HCT116 (cell line): ENCODE results near the gene TNNT2. TPM values are rescaled to one million over a fixed set of nuclear protein-coding genes. Genes with fewer than 3 reads are reported as not detected.

ENCODE experiments used
- ATAC-seq: fragments of 200-7000 bp; cut with Tn5 transposase; 2 replicates; pipeline ENCODE4 v1.9.1; 2020; ENCODE audit warnings: mild to moderate bottlenecking, moderate library complexity
- BruUV-seq: library from RNA; stranded (reverse); fragments of 400-500 nt; replicated peaks from 2 replicates; lab custom pipeline; 2021; lab: Mats Ljungman, UMichigan
- CTCF ChIA-PET: fragments of 300-600 bp; sonication (Branson Sonifier 250); formaldehyde crosslinking; loops from one replicate; lab custom pipeline; 2021; ENCODE audit warnings: antibody characterized with exemption; lab: Charles Lee
- POLR2A ChIA-PET: fragments of 300-600, 350-600 bp; sonication (Branson Sonifier 250); formaldehyde crosslinking; loops from one replicate; lab custom pipeline; 2021; ENCODE audit warnings: antibody characterized with exemption; lab: Charles Lee
- RAD21 ChIA-PET, 2 experiments: fragments of 300-600 bp; sonication (Branson Sonifier 250); formaldehyde crosslinking; loops; one replicate each; lab custom pipeline; 2023; ENCODE audit warnings: low total read pairs in 2 of 2; ENCODE audit not compliant: uncharacterized antibody in 2 of 2, unreplicated experiment in 2 of 2, low non-redundant PET in 1 of 2; lab: Charles Lee
- DNase-seq: peaks from one replicate; pipeline ENCODE4 v3.0.0-alpha.2; 2010; ENCODE audit warnings: low read depth, low spot score
- H2AFZ ChIP-seq: fragments of 200-600 bp; shearing (Covaris generic), sonication (generic); 2 replicates; pipeline ENCODE4 v1.6.1; 2017; ENCODE audit warnings: low read depth, mixed run types, mixed read lengths, antibody characterized with exemption, low read length; ENCODE audit not compliant: poor library complexity, severe bottlenecking
- H3K27ac ChIP-seq: 2 replicates; pipeline ENCODE4 v1.5.1; 2012; ENCODE audit warnings: low read depth, low read length
- H3K27me3 ChIP-seq: fragments of 200-600 bp; sonication (generic); 2 replicates; pipeline ENCODE4 v1.6.1; 2016; ENCODE audit warnings: mixed run types, low read length, mixed read lengths; ENCODE audit not compliant: insufficient read depth
- H3K36me3 ChIP-seq, 2 experiments: fragments of 200-500 bp in 1 of 2; fragments of 200-600 bp in 1 of 2; sonication (Bioruptor generic) in 1 of 2; sonication (generic) in 1 of 2; 2 replicates each; pipeline versions ENCODE4 v1.5.1 to v1.6.1; 2014 to 2016; ENCODE audit warnings: low read length in 2 of 2, inconsistent platforms in 1 of 2, mixed read lengths in 1 of 2, mixed run types in 1 of 2; ENCODE audit not compliant: insufficient read depth in 2 of 2, control insufficient read depth in 1 of 2
- H3K4me1 ChIP-seq, 2 experiments: fragments of 200-600 bp in 1 of 2; sonication (generic) in 1 of 2; 2 replicates each; pipeline versions ENCODE4 v1.5.1 to v1.6.1; 2012 to 2017; ENCODE audit warnings: low read length in 2 of 2, inconsistent platforms in 1 of 2, mild to moderate bottlenecking in 1 of 2, mixed read lengths in 1 of 2, mixed run types in 1 of 2, moderate library complexity in 1 of 2; ENCODE audit not compliant: insufficient read depth in 2 of 2, control insufficient read depth in 1 of 2
- H3K4me2 ChIP-seq: fragments of 200-600 bp; sonication (generic); 2 replicates; pipeline ENCODE4 v1.6.1; 2017; ENCODE audit warnings: mixed run types, low read length, mixed read lengths
- H3K4me3 ChIP-seq, 2 experiments: fragments of 200-600 bp in 1 of 2; sonication (generic) in 1 of 2; replicated peaks in 1 of 2; 2 replicates each; pipeline ENCODE4 v1.5.1; 2011 to 2016; ENCODE audit warnings: low read length in 2 of 2, control low read depth in 1 of 2, low read depth in 1 of 2, mild to moderate bottlenecking in 1 of 2, mixed read lengths in 1 of 2, mixed run types in 1 of 2
- H3K79me2 ChIP-seq: fragments of 200-600 bp; sonication (generic); 2 replicates; pipeline ENCODE4 v1.6.1; 2017; ENCODE audit warnings: mild to moderate bottlenecking, mixed run types, low read length, moderate library complexity, mixed read lengths; ENCODE audit not compliant: insufficient read depth
- H3K9ac ChIP-seq: fragments of 200-600 bp; sonication (generic); 2 replicates; pipeline ENCODE4 v1.6.1; 2016; ENCODE audit warnings: low read length, mixed read lengths
- H3K9me2 ChIP-seq: fragments of 200-600 bp; sonication (generic), shearing (Covaris generic); 2 replicates; pipeline ENCODE4 v1.6.1; 2017; ENCODE audit warnings: mixed run types, mild to moderate bottlenecking, moderate library complexity; ENCODE audit not compliant: insufficient read depth
- H3K9me3 ChIP-seq, 2 experiments: fragments of 200-500 bp in 1 of 2; fragments of 200-600 bp in 1 of 2; sonication (Bioruptor generic) in 1 of 2; sonication (generic) in 1 of 2; 2 replicates each; pipeline ENCODE4 v1.6.1; 2014 to 2017; ENCODE audit warnings: low read length in 2 of 2, mixed read lengths in 2 of 2, inconsistent platforms in 1 of 2, low read depth in 1 of 2, mild to moderate bottlenecking in 1 of 2, mixed run types in 1 of 2, moderate library complexity in 1 of 2; ENCODE audit not compliant: control insufficient read depth in 1 of 2, insufficient read depth in 1 of 2
- H4K20me1 ChIP-seq: fragments of 200-600 bp; sonication (generic), shearing (Covaris generic); 2 replicates; pipeline ENCODE4 v1.6.1; 2017; ENCODE audit warnings: mixed run types, mild to moderate bottlenecking, moderate library complexity; ENCODE audit not compliant: insufficient read depth
- ATF3 ChIP-seq: IDR thresholded peaks from 2 replicates; pipeline ENCODE4 v1.6.1; 2012
- CBX3 ChIP-seq: IDR thresholded peaks from 2 replicates; pipeline ENCODE4 v1.6.1; 2012; ENCODE audit warnings: low read depth
- EZH2 ChIP-seq: fragments of 200-600 bp; sonication (generic); IDR thresholded peaks from 2 replicates; pipeline ENCODE4 v1.6.1; 2017; ENCODE audit warnings: antibody characterized with exemption, mixed run types
- FOSL1 ChIP-seq: IDR thresholded peaks from 2 replicates; pipeline ENCODE4 v1.6.1; 2012; ENCODE audit warnings: low read depth
- MAX ChIP-seq: IDR thresholded peaks from 2 replicates; pipeline ENCODE4 v1.6.1; 2012
- POLR2A ChIP-seq: IDR thresholded peaks from 2 replicates; pipeline ENCODE4 v1.7.0; 2011; ENCODE audit warnings: borderline replicate concordance; ENCODE audit not compliant: insufficient read depth, insufficient read length; ENCODE audit errors: extremely low read depth
- POLR2AphosphoS5 ChIP-seq: IDR thresholded peaks from 2 replicates; pipeline ENCODE4 v1.6.1; 2011; ENCODE audit warnings: mild to moderate bottlenecking, low read depth, low read length, moderate library complexity
- SP1 ChIP-seq: IDR thresholded peaks from 2 replicates; pipeline ENCODE4 v1.6.1; 2012; ENCODE audit warnings: low read depth
- ZFX ChIP-seq: fragments of 450-650 bp; IDR thresholded peaks from 2 replicates; pipeline ENCODE4 v1.6.1; 2017
- intact Hi-C: fragments of 100-400 bp; cut with micrococcal nuclease; formaldehyde crosslinking; loops from 2 replicates; pipeline ENCODE4 v1.10.0; 2022
- total RNA-seq: library from RNA; stranded (reverse); gene quantifications from one replicate; pipeline ENCODE4 v1.2.1, GENCODE V29; 2021; ENCODE audit not compliant: unreplicated experiment
- TF ChIP-seq, protein P1 (sequence below): IDR thresholded peaks from 2 replicates; pipeline ENCODE4 v1.6.1; 2011; ENCODE audit warnings: mild to moderate bottlenecking, low read length, moderate library complexity; ENCODE audit not compliant: insufficient replicate concordance; ENCODE audit errors: extremely low read depth

Gene TNNT2
- total RNA-seq, 1 experiment from 2014 or later, result 2.0 TPM

GRCh38 chr1:201404722-201405483, 27.4 kb upstream of the TNNT2 start (continued):
- TF ChIP-seq MAX (no peak), FOSL1 (no peak), ATF3 (no peak)

DNA sequence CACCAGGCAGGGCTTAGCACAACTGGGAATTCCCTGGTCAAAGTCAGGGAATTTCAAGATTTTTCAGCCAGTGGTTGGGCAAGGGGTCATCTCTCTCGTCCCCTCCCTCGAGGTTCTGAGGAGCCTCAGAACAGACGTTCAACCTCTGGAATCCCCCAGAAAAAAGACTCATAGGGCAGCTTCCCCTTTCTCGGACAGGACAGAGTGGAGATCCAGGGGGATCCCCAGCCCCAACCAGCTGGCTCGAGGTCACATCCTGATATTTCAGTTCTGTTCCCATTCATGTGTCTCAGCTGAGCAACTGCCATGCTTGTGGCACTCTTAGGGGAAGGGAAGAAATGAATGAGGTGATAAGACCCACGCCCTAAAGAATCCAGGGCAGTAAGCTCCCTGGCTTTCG, 26.6 kb upstream of the TNNT2 start:
- no peaks in the 10 kb centered on the region for H3K27me3 ChIP-seq
- no peak for DNase-seq
- intact Hi-C loops, result no loop called here
- peaks cover 12 to 53% of the 10 kb centered on the region in 2 experiments for H3K4me1 ChIP-seq
- H2AFZ ChIP-seq, result no peak overlapping the region
- no peak overlapping the region for H3K9ac ChIP-seq
- H3K4me3 ChIP-seq, result no peak overlapping the region
- no peak overlapping the region for H3K27ac ChIP-seq
- TF ChIP-seq POLR2A, result no peak
- no peak for TF ChIP-seq ZFX
- TF ChIP-seq, protein P1, sequence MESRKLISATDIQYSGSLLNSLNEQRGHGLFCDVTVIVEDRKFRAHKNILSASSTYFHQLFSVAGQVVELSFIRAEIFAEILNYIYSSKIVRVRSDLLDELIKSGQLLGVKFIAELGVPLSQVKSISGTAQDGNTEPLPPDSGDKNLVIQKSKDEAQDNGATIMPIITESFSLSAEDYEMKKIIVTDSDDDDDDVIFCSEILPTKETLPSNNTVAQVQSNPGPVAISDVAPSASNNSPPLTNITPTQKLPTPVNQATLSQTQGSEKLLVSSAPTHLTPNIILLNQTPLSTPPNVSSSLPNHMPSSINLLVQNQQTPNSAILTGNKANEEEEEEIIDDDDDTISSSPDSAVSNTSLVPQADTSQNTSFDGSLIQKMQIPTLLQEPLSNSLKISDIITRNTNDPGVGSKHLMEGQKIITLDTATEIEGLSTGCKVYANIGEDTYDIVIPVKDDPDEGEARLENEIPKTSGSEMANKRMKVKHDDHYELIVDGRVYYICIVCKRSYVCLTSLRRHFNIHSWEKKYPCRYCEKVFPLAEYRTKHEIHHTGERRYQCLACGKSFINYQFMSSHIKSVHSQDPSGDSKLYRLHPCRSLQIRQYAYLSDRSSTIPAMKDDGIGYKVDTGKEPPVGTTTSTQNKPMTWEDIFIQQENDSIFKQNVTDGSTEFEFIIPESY, result no peak
- no peak for TF ChIP-seq ATF3
- TF ChIP-seq EZH2, result no peak
- TF ChIP-seq SP1, result no peak
- no peak for TF ChIP-seq CBX3
- TF ChIP-seq POLR2AphosphoS5, result no peak
- TF ChIP-seq, all 23 proteins: peak for 0
- no peaks in the 10 kb centered on the region for H3K9me3 ChIP-seq
- H4K20me1 ChIP-seq, result no peaks in the 10 kb centered on the region
- ChIA-PET RAD21 (no interaction called here), CTCF (interaction anchor here (2.3 kb wide), 1 partner anchor 18 kb away, joined by 8 read pairs; no protein-coding TSS in a partner anchor), POLR2A (no interaction called here)
- no peaks in the 10 kb centered on the region for H3K9me2 ChIP-seq
- BruUV-seq, result no TSS peak
- H3K79me2 ChIP-seq, result peaks cover 3% of the 10 kb centered on the region
- H3K36me3 ChIP-seq, result peaks cover 0 to 9% of the 10 kb centered on the region in 2 experiments; a peak in 1 of 4 replicates
- ATAC-seq, result no peak
- no peak overlapping the region for H3K4me2 ChIP-seq
